Measurements from ENCODE around the gene VPS37C.

DNA sequence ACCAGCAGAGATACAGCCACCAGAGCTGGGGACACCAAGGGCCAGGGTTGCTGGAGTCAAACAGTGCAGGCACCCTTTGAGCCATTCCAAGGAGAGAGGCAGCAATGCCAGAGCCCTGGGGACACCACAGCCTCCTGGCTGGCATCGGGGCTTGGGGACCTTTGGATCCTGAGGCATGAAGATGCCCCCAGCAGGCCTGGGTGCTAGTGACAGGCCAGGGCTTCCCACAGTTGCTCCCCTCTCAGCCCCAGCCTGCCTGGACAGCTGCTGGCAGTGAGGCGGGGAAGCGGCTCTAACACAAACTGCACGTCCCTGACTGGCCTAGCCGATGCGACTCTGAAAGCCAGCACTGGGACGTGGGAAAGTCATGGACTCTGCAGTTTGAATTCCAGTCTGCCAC is 56.3 kb downstream of the VPS37C start:
- TF ChIP-seq RARG (CRISPR knock-in tag; IDR thresholded peaks at IDR 0.05; ENCODE audit: low read depth), result no peak
- TF ChIP-seq CHD4 (IDR thresholded peaks at IDR 0.05; ENCODE audit: borderline replicate concordance, low read length), result no peak
- no peak for TF ChIP-seq AGO2 (optimal IDR thresholded peaks at IDR 0.05; ENCODE audit: low read depth, low read length)
- TF ChIP-seq CREB1 (IDR thresholded peaks at IDR 0.05), result no peak
- TF ChIP-seq CREB1 (CRISPR knock-in tag; IDR thresholded peaks at IDR 0.05), result no peak
- no peak for TF ChIP-seq HHEX (CRISPR knock-in tag; IDR thresholded peaks at IDR 0.05)
- TF ChIP-seq, protein P1, sequence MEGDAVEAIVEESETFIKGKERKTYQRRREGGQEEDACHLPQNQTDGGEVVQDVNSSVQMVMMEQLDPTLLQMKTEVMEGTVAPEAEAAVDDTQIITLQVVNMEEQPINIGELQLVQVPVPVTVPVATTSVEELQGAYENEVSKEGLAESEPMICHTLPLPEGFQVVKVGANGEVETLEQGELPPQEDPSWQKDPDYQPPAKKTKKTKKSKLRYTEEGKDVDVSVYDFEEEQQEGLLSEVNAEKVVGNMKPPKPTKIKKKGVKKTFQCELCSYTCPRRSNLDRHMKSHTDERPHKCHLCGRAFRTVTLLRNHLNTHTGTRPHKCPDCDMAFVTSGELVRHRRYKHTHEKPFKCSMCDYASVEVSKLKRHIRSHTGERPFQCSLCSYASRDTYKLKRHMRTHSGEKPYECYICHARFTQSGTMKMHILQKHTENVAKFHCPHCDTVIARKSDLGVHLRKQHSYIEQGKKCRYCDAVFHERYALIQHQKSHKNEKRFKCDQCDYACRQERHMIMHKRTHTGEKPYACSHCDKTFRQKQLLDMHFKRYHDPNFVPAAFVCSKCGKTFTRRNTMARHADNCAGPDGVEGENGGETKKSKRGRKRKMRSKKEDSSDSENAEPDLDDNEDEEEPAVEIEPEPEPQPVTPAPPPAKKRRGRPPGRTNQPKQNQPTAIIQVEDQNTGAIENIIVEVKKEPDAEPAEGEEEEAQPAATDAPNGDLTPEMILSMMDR (CRISPR knock-in tag; IDR thresholded peaks at IDR 0.05), result no peak

All from HepG2 (cell line).